ENCODE measurements around the gene ILF3.
A peak's percentile ranks its signal among the peaks of the same experiment; 100 is the strongest.

The ILF3 gene

DNA sequence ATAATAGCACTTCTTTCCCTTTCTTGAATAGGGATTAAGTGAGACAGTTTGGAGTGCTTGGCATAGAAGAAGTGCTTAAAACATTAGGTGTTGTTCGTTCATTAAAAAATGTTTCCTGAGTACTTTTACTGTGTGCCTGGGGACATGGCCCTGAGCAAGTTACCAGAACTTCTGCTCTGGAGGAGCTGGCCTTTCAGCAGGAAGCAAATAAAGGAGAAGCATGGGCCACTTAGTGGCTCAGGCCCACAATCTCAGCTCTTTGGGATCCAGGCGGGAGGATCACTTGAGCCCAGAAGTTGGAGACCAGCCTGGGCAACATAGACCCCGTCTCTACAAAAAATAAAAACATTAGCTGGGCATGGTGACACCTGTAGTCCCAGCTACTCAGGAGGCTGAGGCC is 69.4 kb downstream of the ILF3 start:
- Histone ChIP-seq H3K27me3 (ENCODE audit: insufficient read depth, insufficient read length) (no peaks in the 10 kb centered on the region), H3K36me3 (ENCODE audit: insufficient read depth, insufficient read length, low read length) (peaks cover 53% of the 10 kb centered on the region), H3K4me3 (ENCODE audit: insufficient read length, low read depth) (no peak overlapping the region), H3K9me3 (ENCODE audit: insufficient read depth, low read length) (no peaks in the 10 kb centered on the region), H3K9ac (ENCODE audit: insufficient read length, low read depth) (no peak overlapping the region), H3K4me1 (ENCODE audit: insufficient read depth, insufficient read length) (peaks cover 5% of the 10 kb centered on the region)
- no peak for DNase-seq (ENCODE audit: low read depth, low spot score)
- no peak for TF ChIP-seq YY1 (IDR thresholded peaks at IDR 0.05; ENCODE audit: insufficient read depth, insufficient read length)
- no peak for TF ChIP-seq SUZ12 (IDR thresholded peaks at IDR 0.05; ENCODE audit: extremely low read depth, insufficient read depth, insufficient read length)
- no peak for TF ChIP-seq ZNF274 (IDR thresholded peaks at IDR 0.05; ENCODE audit: low read depth, low read length)

- Histone ChIP-seq H3K4me3 (ENCODE audit: insufficient read length, low read depth) (no peak overlapping the region), H3K36me3 (ENCODE audit: insufficient read depth, insufficient read length, low read length) (peaks cover 57% of the 10 kb centered on the region), H3K27me3 (ENCODE audit: insufficient read depth, insufficient read length) (no peaks in the 10 kb centered on the region), H3K9ac (ENCODE audit: insufficient read length, low read depth) (no peak overlapping the region), H3K4me1 (ENCODE audit: insufficient read depth, insufficient read length) (peaks cover 10% of the 10 kb centered on the region), H3K9me3 (ENCODE audit: insufficient read depth, low read length) (no peaks in the 10 kb centered on the region)
- TF ChIP-seq YY1 (IDR thresholded peaks at IDR 0.05; ENCODE audit: insufficient read depth, insufficient read length), result no peak
- TF ChIP-seq SUZ12 (IDR thresholded peaks at IDR 0.05; ENCODE audit: extremely low read depth, insufficient read depth, insufficient read length), result no peak
- no peak for TF ChIP-seq ZNF274 (IDR thresholded peaks at IDR 0.05; ENCODE audit: low read depth, low read length)
- no peak for DNase-seq (ENCODE audit: low read depth, low spot score)
Measured at GRCh38 chr19:10724573-10725071, 70.5 kb downstream of the ILF3 start.

GRCh38 chr19:10725415-10725814 is 71.3 kb downstream of the ILF3 start:
- TF ChIP-seq ZNF274 (IDR thresholded peaks at IDR 0.05; ENCODE audit: low read depth, low read length) (no peak), SUZ12 (IDR thresholded peaks at IDR 0.05; ENCODE audit: extremely low read depth, insufficient read depth, insufficient read length) (no peak), YY1 (IDR thresholded peaks at IDR 0.05; ENCODE audit: insufficient read depth, insufficient read length) (no peak)
- H3K4me3 ChIP-seq (ENCODE audit: insufficient read length, low read depth), result no peak overlapping the region

GRCh38 chr19:10726268-10726667 is 72.1 kb downstream of the ILF3 start:
- Histone ChIP-seq H3K27me3 (ENCODE audit: insufficient read depth, insufficient read length) (no peaks in the 10 kb centered on the region), H3K36me3 (ENCODE audit: insufficient read depth, insufficient read length, low read length) (peaks cover 61% of the 10 kb centered on the region), H3K9me3 (ENCODE audit: insufficient read depth, low read length) (no peaks in the 10 kb centered on the region), H3K9ac (ENCODE audit: insufficient read length, low read depth) (no peak overlapping the region), H3K4me3 (ENCODE audit: insufficient read length, low read depth) (no peak overlapping the region), H3K4me1 (ENCODE audit: insufficient read depth, insufficient read length) (peaks cover 10% of the 10 kb centered on the region)
- no peak for TF ChIP-seq ZNF274 (IDR thresholded peaks at IDR 0.05; ENCODE audit: low read depth, low read length)
- TF ChIP-seq SUZ12 (IDR thresholded peaks at IDR 0.05; ENCODE audit: extremely low read depth, insufficient read depth, insufficient read length), result no peak
- no peak for TF ChIP-seq YY1 (IDR thresholded peaks at IDR 0.05; ENCODE audit: insufficient read depth, insufficient read length)
- no peak for DNase-seq (ENCODE audit: low read depth, low spot score)

More at GRCh38 chr19:10725415-10725814, 71.3 kb downstream of the ILF3 start:
- Histone ChIP-seq H3K27me3 (ENCODE audit: insufficient read depth, insufficient read length) (no peaks in the 10 kb centered on the region), H3K9ac (ENCODE audit: insufficient read length, low read depth) (no peak overlapping the region), H3K9me3 (ENCODE audit: insufficient read depth, low read length) (no peaks in the 10 kb centered on the region), H3K36me3 (ENCODE audit: insufficient read depth, insufficient read length, low read length) (peaks cover 59% of the 10 kb centered on the region), H3K4me1 (ENCODE audit: insufficient read depth, insufficient read length) (peaks cover 10% of the 10 kb centered on the region)
- no peak for DNase-seq (ENCODE audit: low read depth, low spot score)

- Histone ChIP-seq H3K4me3 (ENCODE audit: insufficient read length, low read depth) (no peak overlapping the region), H3K27me3 (ENCODE audit: insufficient read depth, insufficient read length) (no peaks in the 10 kb centered on the region), H3K4me1 (ENCODE audit: insufficient read depth, insufficient read length) (peaks cover 13% of the 10 kb centered on the region), H3K36me3 (ENCODE audit: insufficient read depth, insufficient read length, low read length) (peaks cover 53% of the 10 kb centered on the region), H3K9me3 (ENCODE audit: insufficient read depth, low read length) (no peaks in the 10 kb centered on the region), H3K9ac (ENCODE audit: insufficient read length, low read depth) (no peak overlapping the region)
- TF ChIP-seq YY1 (IDR thresholded peaks at IDR 0.05; ENCODE audit: insufficient read depth, insufficient read length) (no peak), ZNF274 (IDR thresholded peaks at IDR 0.05; ENCODE audit: low read depth, low read length) (no peak), SUZ12 (IDR thresholded peaks at IDR 0.05; ENCODE audit: extremely low read depth, insufficient read depth, insufficient read length) (no peak)
- no peak for DNase-seq (ENCODE audit: low read depth, low spot score)
Measured at GRCh38 chr19:10727685-10728201, 73.6 kb downstream of the ILF3 start.

GRCh38 chr19:10729411-10729810 is 75.3 kb downstream of the ILF3 start:
- Histone ChIP-seq H3K4me1 (ENCODE audit: insufficient read depth, insufficient read length) (peaks cover 11% of the 10 kb centered on the region), H3K27me3 (ENCODE audit: insufficient read depth, insufficient read length) (no peaks in the 10 kb centered on the region), H3K9ac (ENCODE audit: insufficient read length, low read depth) (no peak overlapping the region), H3K4me3 (ENCODE audit: insufficient read length, low read depth) (no peak overlapping the region), H3K9me3 (ENCODE audit: insufficient read depth, low read length) (no peaks in the 10 kb centered on the region), H3K36me3 (ENCODE audit: insufficient read depth, insufficient read length, low read length) (peaks cover 45% of the 10 kb centered on the region)
- TF ChIP-seq YY1 (IDR thresholded peaks at IDR 0.05; ENCODE audit: insufficient read depth, insufficient read length) (no peak), SUZ12 (IDR thresholded peaks at IDR 0.05; ENCODE audit: extremely low read depth, insufficient read depth, insufficient read length) (no peak), ZNF274 (IDR thresholded peaks at IDR 0.05; ENCODE audit: low read depth, low read length) (no peak)
- DNase-seq (ENCODE audit: low read depth, low spot score), result no peak

DNA sequence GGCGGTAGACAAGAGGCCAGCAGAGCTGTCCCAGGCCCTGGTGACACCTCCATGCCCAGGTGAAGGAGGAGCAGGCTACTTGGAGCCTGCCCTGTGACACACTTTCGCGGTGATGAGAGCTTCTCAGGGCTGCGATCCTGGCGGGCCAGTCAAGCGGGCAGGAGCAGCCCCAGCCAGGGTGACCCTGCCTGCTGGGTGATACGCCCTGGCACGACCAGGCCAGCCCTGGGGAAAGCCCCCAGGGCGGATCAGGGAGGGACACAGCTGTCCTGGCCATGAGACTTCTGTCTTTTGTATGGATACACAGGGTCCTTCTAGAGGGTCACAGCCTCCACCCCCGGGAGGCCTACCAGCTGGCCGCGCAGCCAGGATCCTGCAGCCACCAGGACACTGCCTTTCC is 76.8 kb downstream of the ILF3 start:
- Histone ChIP-seq H3K9me3 (ENCODE audit: insufficient read depth, low read length) (no peaks in the 10 kb centered on the region), H3K4me1 (ENCODE audit: insufficient read depth, insufficient read length) (peaks cover 8% of the 10 kb centered on the region), H3K9ac (ENCODE audit: insufficient read length, low read depth) (peak overlapping the region; percentile 44), H3K27me3 (ENCODE audit: insufficient read depth, insufficient read length) (no peaks in the 10 kb centered on the region), H3K36me3 (ENCODE audit: insufficient read depth, insufficient read length, low read length) (peaks cover 41% of the 10 kb centered on the region), H3K4me3 (ENCODE audit: insufficient read length, low read depth) (no peak overlapping the region)
- TF ChIP-seq SUZ12 (IDR thresholded peaks at IDR 0.05; ENCODE audit: extremely low read depth, insufficient read depth, insufficient read length) (no peak), YY1 (IDR thresholded peaks at IDR 0.05; ENCODE audit: insufficient read depth, insufficient read length) (no peak), ZNF274 (IDR thresholded peaks at IDR 0.05; ENCODE audit: low read depth, low read length) (no peak)
- DNase-seq (ENCODE audit: low read depth, low spot score), result no peak

Data from NT2/D1 (cell line).